ENCODE measurements around the gene DLG2. TPM values are rescaled to one million over a fixed set of nuclear protein-coding genes. Genes with fewer than 3 reads are reported as not detected.
"Not testable (repeated sequence)": the region's sequence is repeated elsewhere in the genome, so short reads cannot be mapped to it uniquely, and the experiment has no call there.

The DLG2 gene
- total and polyA plus RNA-seq, 12 donors, result 1.0 to 14.8 (median 7.4) TPM

- TF ChIP-seq CTCF (IDR thresholded peaks at IDR 0.05), result no peak
- no peak for DNase-seq
- H3K27me3 ChIP-seq, result no peaks in the 10 kb centered on the region
- intact Hi-C loops (cut with DNase I), result no loop called here
- no peak overlapping the region for H3K4me3 ChIP-seq
- no peaks in the 10 kb centered on the region for H3K4me1 ChIP-seq
- ATAC-seq, result no peak
- H3K27ac ChIP-seq, result no peak overlapping the region
- 83 to 85% methylated on average over 4 of the region's 4 CpGs for WGBS, 2 donors
- H3K9me3 ChIP-seq, result no peaks in the 10 kb centered on the region
- no peaks in the 10 kb centered on the region for H3K36me3 ChIP-seq
Observed at GRCh38 chr11:84847842-84848241, 779.3 kb downstream of the DLG2 start.

GRCh38 chr11:84840201-84840600 is 786.9 kb downstream of the DLG2 start:
- H3K27me3 ChIP-seq; H3K36me3 ChIP-seq; H3K27ac ChIP-seq; H3K4me3 ChIP-seq; DNase-seq; ATAC-seq; H3K4me1 ChIP-seq; intact Hi-C loops (cut with DNase I): not testable (repeated sequence)
- H3K9me3 ChIP-seq, result peaks cover 0 to 12% (median 0%) of the 10 kb centered on the region in 11 donors
- 61 to 81% methylated on average over 1 of the region's 1 CpG for WGBS, 2 donors

GRCh38 chr11:84837402-84838069 is 789.6 kb downstream of the DLG2 start:
- WGBS, 2 donors, result 84 to 90% methylated on average over 3 of the region's 3 CpGs
- Histone ChIP-seq H3K9me3 (peaks cover 0 to 12% (median 0%) of the 10 kb centered on the region in 11 donors), H3K4me1 (no peaks in the 10 kb centered on the region), H3K27ac (no peak overlapping the region), H3K36me3 (no peaks in the 10 kb centered on the region), H3K27me3 (no peaks in the 10 kb centered on the region), H3K4me3 (no peak overlapping the region)
- no peak for TF ChIP-seq CTCF (IDR thresholded peaks at IDR 0.05)
- intact Hi-C loops (cut with DNase I), result no loop called here
- ATAC-seq (no peak), DNase-seq (no peak)

- intact Hi-C loops (cut with DNase I), result no loop called here
- no peak overlapping the region for H3K27ac ChIP-seq
- ATAC-seq (no peak), DNase-seq (no peak)
- H3K36me3 ChIP-seq, result no peaks in the 10 kb centered on the region
- TF ChIP-seq CTCF (IDR thresholded peaks at IDR 0.05), result no peak
- H3K9me3 ChIP-seq, result peaks cover 0 to 12% (median 0%) of the 10 kb centered on the region in 11 donors
- no peaks in the 10 kb centered on the region for H3K27me3 ChIP-seq
- H3K4me1 ChIP-seq, result no peaks in the 10 kb centered on the region
- no peak overlapping the region for H3K4me3 ChIP-seq
Observed at GRCh38 chr11:84836371-84836770, 790.8 kb downstream of the DLG2 start.

DNA sequence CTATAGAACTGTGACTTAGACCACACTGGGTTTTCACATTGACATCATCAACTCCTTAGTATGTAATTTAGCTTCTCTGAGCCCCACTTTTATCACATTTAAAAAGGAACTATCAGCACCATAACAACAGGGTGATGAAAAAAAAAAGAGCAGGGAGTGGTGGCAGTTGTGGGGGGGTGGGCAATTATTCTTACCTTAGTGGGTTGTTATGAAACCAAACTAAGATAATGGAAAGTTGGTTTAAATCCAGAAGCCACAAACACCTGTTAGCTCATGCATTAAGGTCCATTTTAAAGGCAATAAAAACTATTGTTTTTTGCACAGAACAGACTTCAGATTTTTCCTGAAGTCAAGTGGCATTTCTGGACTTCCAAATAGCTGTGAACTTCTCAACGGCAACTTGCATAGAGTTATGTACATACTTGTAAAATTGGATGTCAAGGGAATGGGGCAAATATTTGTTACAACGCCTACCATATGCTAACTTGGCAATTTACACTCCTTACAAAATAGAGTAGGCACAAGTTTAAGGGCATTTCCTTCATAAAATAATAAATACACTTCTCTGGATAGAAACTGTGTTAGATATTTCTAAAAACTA is 793.6 kb downstream of the DLG2 start:
- ATAC-seq (no peak), DNase-seq (no peak)
- WGBS, 2 donors, result 79 to 89% methylated on average over 2 of the region's 2 CpGs
- no peak overlapping the region for H3K4me3 ChIP-seq
- H3K27me3 ChIP-seq, result no peaks in the 10 kb centered on the region
- H3K27ac ChIP-seq, result no peak overlapping the region
- intact Hi-C loops (cut with DNase I), result no loop called here
- no peak for TF ChIP-seq CTCF (IDR thresholded peaks at IDR 0.05)
- H3K36me3 ChIP-seq, result no peaks in the 10 kb centered on the region
- H3K4me1 ChIP-seq, result no peaks in the 10 kb centered on the region
- no peaks in the 10 kb centered on the region for H3K9me3 ChIP-seq

Data from heart right ventricle (tissue), 16 donors.